ENCODE results near the gene BMX.

The BMX gene

DNA sequence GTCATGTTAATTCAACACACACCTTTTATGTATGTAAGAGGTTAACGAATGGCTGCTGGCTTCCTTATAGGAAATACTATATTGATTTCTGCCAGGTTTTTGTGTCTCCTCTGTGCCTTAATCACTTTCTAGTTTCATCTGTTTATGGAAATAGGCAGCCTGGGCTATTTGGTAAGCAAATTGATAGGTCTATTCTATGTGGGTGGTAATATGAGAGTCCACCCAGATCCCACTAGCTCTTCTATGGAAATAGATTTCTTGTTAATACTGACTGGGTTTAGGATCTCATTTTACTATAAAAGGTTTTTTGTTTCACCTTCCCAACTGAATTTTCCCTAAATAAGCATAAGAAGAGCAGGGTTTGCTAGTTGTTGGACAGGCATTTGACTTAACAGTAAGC, 4.1 kb downstream of the BMX start:
- TF ChIP-seq, protein P1, sequence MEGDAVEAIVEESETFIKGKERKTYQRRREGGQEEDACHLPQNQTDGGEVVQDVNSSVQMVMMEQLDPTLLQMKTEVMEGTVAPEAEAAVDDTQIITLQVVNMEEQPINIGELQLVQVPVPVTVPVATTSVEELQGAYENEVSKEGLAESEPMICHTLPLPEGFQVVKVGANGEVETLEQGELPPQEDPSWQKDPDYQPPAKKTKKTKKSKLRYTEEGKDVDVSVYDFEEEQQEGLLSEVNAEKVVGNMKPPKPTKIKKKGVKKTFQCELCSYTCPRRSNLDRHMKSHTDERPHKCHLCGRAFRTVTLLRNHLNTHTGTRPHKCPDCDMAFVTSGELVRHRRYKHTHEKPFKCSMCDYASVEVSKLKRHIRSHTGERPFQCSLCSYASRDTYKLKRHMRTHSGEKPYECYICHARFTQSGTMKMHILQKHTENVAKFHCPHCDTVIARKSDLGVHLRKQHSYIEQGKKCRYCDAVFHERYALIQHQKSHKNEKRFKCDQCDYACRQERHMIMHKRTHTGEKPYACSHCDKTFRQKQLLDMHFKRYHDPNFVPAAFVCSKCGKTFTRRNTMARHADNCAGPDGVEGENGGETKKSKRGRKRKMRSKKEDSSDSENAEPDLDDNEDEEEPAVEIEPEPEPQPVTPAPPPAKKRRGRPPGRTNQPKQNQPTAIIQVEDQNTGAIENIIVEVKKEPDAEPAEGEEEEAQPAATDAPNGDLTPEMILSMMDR (IDR thresholded peaks at IDR 0.05; ENCODE audit: insufficient read depth, missing control alignments) = no peak
- FAIRE-seq = no peak
- DNase-seq (ENCODE audit: insufficient read length, low spot score) = no peak

DNA sequence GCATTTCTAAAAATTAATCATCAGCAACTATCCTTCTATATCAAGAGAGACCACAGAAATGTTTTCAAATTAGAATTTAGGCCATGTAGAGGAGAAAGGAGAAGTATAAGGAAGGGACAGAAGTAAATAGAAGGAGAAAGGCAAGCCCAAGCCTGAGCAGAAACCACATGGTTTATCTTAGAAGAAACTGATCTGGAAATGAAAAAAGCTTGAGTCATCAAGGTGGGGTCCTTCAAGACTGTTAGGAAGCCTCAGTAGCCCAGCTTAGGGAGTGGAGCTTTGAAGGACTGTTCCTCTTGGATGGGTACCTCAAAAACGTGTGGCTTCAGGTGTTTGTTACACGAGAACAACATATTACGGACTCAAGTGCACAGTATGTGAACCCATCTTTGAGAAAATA, 4.5 kb downstream of the BMX start:
- FAIRE-seq = no peak

DNA sequence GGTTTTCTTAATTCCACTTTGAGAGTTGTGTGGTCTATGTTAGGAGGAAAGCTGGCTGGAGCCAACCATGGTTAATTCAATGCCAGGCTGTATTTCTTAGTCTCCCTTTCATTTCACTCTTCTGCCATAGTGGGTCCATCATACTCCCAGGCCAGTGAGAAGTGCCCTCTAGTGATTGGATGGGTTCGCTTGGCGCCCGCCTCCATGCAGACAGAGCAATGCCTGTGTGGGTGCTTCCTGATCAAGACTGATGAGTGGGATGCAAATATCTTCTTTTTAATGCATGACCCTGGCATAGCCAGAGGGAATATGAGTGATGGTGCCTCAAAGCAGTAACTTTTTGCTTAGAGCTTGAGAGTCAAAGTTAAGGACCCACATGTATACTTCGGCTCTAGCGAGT, 6.4 kb downstream of the BMX start:
- TF ChIP-seq, protein P1 (IDR thresholded peaks at IDR 0.05; ENCODE audit: insufficient read depth, missing control alignments) = no peak
- no peak for DNase-seq (ENCODE audit: insufficient read length, low spot score)
- no peak for FAIRE-seq

More for the DNA sequence above, 4.5 kb downstream of the BMX start:
- DNase-seq (ENCODE audit: insufficient read length, low spot score) = no peak
- TF ChIP-seq, protein P1 (IDR thresholded peaks at IDR 0.05; ENCODE audit: insufficient read depth, missing control alignments) = no peak

DNA sequence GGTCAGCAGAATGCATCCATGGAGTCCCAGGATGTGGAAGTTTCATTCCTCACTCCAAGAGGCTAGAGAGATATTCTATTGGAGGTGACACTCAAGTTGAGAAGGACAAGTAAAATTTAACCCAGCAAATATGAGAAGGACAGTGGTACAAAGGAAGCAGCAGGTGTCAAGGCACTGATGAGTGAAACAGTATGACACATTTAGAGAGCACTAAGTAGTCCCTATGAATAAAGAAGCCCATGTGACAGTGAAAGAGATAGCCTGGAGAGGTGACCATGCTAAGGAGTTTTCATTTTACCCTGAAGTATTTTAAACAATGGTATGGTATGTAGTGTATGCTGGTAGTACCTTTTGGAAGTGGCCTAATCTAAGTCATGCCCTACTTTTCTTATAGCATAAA, 9.2 kb downstream of the BMX start:
- TF ChIP-seq, protein P1 (IDR thresholded peaks at IDR 0.05; ENCODE audit: insufficient read depth, missing control alignments) = no peak
- no peak for DNase-seq (ENCODE audit: insufficient read length, low spot score)
- no peak for FAIRE-seq

DNA sequence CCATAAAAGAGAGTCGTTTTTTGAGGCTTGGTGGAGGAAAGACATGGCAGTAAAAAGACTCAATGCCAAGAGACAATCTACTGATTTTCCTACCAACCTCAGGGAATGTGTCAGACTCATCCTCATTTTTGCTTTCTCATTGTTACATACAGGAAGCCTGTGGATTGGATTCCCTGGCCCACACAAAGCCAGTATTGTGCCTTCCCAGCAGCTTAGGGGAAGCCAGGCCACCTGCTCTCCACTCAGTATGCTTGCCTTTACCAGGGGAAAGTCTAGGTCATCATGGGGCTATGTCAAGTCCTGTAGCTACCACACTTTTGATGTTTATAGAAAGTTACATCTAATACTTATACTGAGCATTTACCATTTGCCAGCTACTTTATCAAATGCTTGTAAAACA, 11.0 kb downstream of the BMX start:
- DNase-seq (ENCODE audit: insufficient read length, low spot score) = no peak

DNA sequence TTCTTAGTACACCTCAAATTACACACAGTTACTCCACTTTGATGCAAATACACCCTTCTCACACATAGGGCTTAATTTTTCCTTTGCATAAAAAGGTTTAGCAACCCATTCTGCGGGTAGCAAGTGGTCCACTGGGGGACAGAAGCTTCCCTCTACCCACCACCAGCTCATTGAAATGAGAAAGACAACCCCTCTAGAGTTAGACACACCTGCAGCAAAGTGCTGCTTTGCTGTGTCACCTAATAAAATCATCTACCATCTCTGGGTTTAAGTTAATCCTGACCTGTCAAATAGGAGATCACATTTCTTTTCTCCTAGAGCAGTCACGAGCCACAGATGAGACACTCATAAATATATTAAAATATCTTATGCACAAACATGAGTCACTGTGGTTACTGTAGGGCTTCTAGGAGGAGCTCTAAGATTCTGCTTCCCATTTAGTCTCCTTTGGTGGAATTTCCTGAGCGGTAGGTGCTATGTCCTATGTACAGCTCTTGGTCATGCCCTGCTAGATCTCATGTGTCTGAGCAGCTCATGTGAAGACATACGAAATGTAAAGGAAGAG, 11.9 kb downstream of the BMX start:
- DNase-seq (ENCODE audit: insufficient read length, low spot score) (no peak), FAIRE-seq (no peak)
- TF ChIP-seq, protein P1 (IDR thresholded peaks at IDR 0.05; ENCODE audit: insufficient read depth, missing control alignments) = no peak

More for the DNA sequence above, 11.0 kb downstream of the BMX start:
- FAIRE-seq = no peak
- TF ChIP-seq, protein P1 (IDR thresholded peaks at IDR 0.05; ENCODE audit: insufficient read depth, missing control alignments) = no peak

DNA sequence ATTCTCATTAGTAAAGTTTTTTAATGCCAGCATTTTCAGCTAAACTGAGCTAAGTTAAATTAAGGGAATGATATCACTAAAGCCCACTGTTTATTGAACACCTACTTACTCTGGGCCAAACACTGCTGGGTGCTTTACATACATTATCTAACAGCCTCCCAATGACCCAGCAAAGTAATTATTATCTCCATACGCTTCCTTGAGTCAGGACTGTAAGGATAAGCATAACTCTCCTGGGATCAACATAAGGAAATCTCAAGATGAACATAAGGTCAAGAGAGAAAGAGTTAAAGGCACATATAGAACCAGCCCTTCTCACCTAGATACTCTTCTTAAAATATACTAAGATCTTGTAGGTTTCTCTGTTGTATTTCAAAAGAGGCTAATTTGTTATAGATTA, 13.7 kb downstream of the BMX start:
- TF ChIP-seq, protein P1 (IDR thresholded peaks at IDR 0.05; ENCODE audit: insufficient read depth, missing control alignments) = no peak
- no peak for DNase-seq (ENCODE audit: insufficient read length, low spot score)
- FAIRE-seq = peak; percentile 29

All from D721Med (cell line).